Brain pericyte (primary cell): ENCODE data around the gene TRIOBP.
"Not testable (repeated sequence)": the region's sequence is repeated elsewhere in the genome, so short reads cannot be mapped to it uniquely, and the experiment has no call there.

Experiments
- DNase-seq: peaks from one replicate; pipeline ENCODE4 v3.0.0-alpha.2; 2012; ENCODE audit warnings: low read depth, low spot score

The TRIOBP gene

DNA sequence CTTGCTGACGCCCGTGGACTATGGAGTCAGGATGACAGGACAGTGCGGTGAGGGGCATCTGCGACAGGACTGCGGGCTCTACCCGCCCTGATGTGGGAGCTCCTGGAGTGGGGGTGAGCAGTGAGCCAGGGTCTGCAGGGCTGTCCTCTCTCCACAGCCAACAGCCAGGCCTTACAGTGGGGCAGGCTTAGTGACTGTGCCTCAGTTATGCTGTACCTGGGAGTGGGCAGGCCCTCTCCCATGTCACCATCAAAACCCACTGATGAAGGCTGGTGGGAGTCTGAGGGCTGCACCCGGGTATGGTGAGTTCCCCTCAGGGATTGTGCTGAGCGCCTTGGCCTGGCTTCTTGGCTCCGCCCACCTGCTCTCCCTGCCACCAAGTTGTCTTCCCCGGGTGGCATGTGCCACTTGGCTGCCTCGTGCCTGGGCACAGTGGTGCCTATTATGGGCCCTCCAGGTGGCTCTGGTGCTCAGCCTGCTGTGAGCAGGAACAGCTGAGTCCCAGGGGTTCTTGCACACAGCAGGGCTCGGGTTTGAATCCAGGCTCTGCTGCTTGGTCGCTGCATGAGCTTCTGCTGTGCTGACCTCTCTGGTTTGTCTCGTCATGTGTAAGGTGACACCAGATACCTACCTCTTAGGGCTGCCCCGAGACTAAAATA is 4.1 kb upstream of the TRIOBP start:
- DNase-seq = no peak

DNA sequence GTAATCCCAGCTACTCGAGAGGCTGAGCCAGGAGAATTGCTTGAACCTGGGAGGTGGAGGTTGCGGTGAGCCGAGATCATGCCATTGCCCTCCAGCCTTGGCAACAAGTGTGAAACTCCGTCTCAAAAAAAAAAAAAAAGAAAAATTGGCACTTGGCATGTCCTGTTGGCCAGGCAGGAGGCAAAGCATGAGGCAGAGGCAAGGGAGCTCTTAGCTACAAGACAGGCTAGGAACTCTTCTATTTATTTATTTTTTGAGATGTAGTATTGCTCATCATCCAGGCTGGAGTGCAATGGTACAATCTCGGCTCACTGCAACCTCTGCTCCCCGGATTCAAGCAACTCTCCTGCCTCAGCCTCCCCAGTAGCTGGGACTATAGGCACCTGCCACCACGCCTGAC is 2.7 kb upstream of the TRIOBP start:
- not testable (repeated sequence) for DNase-seq

DNA sequence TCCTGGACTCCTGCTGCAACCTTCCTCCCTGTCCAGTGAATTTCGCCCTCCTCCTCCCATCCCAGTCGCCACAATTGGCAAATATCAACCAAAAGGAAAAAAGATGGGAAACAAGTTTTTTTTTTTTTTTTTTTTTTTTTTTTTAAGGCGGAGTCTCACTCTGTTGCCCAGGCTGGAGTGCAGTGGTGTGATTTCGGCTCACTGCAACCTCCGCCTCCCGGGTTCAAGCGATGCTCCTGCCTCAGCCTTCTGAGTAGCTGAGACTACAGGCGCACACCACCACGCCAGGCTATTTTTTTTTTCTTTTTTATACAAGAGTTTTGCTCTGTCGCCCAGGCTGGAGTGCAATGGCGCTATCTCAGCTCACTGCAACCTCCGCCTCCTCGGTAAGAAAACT is 590 bp upstream of the TRIOBP start:
- not testable (repeated sequence) for DNase-seq

DNA sequence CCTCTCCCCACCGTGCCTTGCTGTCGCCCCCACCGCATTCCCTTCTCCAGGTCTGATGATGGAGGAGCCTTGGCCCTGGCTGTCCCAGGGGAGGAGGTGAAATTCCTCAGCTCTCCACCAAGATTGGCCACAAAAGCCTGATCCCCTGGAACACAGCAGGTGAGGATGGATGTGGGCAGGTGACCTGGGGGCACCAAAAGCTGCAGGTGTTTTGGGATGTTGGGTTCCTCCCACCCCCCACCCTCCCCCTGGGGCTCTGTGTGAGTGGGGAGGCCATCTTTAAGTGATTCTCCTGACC is 639 bp downstream of the TRIOBP start:
- no peak for DNase-seq

DNA sequence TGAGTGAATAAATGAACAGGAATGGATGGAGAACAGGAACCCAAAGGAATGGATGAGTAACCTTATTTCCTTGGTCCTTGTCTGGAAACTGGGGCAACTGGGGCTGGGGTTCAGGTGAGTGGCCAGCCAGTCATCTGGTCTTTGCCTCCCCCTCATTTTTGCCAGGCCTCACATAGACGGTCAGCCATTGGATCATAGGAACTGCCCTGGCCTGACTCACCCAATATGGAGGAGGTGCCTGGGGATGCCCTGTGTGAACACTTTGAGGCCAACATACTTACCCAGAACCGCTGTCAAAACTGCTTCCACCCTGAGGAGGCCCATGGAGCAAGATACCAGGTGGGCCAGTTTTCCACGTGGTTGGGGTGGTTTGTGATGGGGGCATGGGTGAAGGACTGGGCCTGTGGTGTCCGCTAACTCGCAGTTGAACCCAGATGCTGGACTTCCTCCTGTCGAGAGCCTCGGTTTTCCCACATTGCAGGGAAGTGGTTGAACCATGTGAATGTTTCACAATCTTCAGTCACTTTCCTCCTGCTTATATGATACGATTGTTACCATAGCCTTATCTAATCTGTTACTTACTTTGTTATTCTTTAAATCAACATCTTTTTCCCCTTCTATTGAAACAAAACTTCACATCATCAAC is 4.4 kb downstream of the TRIOBP start:
- DNase-seq = no peak

DNA sequence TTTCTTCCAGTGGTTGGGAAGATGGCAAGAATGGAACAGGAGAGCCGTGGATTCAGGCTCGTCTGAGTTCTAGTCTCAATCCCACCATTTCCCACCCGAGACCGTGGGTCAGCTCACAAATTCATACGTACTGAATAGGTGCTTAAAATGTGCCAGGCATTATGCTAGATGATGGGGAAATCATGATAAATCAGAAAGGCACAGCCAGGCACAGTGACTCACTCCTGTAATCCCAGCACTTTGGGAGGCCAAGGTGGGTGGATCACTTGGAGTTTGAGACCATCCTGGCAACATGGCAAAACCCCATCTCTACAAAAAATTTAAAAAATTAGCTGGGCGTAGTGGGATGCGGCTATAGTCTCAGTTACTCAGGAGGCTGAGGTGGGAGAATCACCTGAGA is 7.1 kb downstream of the TRIOBP start:
- DNase-seq = no peak

DNA sequence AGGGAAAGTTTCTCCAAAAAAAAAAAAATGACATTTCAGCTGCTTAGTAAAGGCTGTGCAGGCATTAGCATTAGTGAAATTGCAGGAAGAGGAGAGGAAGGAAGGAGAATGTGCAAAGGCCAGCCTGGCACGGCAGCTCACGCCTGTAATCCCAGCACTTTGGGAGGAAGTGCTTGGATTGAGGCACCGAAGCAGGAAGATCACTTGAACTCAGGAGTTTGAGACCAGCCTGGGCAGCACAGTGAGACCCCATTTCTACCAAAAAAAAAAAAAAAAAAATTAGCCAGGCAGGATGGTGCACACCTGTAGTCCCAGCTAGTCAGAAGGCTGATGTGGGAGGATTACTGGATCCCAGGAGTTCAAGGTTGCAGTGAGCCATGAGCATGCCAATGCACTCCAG is 7.8 kb downstream of the TRIOBP start:
- no peak for DNase-seq

DNA sequence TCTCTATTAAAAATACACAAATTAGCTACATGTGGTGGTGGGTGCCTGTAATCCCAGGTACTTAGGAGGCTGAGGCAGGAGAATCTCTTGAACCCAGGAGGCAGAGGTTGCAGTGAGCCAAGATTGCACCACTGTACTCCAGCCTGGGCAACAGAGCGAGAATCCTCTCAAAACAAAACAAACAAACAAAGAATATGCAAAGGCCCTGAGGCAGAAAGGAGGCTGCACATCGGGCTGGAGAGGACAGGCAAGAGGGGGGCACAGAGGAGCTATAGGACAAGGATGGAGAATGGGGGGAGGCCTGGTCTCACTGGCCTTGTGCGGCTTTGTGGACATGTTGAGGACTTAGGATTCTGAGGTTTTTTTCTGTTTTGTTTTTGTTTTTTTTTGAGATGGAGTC is 8.4 kb downstream of the TRIOBP start:
- DNase-seq = no peak

DNA sequence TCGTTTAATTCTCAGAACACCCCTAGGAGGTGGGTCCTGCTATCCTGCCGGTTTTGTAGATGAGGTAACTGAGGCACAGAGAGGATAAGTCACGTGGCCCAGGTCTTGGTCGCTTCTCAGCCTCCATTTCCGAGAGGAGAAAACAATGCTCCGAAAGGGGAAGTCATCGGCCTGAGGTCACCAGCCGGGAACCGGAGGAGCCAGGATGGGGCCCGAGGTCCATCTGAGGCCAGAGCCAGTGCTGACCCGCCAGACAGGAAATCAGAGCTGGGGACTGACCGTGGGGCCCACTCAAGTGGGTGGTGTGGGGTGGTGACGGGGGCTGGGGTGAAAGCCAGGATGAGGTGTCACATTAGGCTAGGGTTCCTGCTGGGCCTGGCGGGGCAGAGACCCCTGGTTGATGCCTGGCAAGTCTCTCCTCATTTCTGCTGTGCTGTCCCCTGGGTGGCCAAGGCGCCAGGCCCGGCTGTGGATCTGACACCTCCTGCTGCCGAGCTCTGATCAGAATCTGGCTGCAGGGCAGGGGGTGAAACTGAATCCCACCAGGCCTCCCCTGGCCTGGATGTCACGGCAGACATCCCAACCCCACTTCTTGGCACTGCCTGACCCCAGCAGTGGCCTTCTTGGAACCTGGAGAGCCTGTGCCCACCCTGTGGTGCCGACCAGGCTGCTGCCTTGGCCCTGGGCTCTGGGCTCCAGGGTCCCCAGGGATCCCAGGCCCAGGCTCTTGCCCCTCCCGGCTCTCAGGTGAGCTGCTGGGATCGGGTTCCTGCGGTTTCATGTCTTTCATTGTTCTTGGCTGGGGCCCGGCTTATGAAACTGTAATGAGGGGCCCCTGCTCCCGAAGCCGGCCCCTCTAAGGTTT is 12.0 kb downstream of the TRIOBP start:
- DNase-seq = no peak

DNA sequence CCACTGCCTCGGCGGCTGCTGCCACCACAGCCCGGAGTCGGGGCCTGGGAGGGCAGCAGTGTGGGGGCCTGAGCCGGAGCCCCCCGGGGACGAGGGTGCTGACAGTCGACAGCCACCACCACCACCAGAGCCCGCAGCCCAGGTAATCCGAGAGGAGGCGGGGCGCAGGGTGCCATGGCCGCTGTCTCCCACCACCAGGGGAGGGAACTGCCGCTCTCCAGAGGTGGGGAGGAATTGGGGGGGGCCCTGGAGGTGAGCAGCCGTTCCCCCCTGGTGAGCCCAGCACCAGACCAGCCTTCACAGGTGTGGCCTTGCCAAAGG is 12.6 kb downstream of the TRIOBP start:
- no peak for DNase-seq

DNA sequence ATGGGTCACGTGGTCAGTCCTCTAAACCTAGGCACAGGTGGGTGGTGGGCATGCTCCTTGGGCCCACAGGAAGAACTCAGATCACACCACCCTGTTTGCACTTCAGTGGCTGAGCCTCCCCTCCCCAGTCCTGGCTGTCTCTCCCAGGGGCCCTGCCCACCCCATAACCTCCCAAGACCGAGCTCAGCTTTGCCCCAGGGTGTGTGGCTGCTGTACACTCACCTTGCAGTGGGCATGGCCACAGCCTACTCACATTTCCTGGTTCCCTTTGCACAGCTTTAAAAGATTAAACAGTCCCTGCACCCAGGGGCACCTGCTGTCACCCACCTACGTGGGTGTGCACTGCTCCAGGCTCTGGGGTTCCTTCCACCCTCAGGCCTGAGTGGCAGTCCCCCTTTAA is 13.8 kb downstream of the TRIOBP start:
- no peak for DNase-seq

DNA sequence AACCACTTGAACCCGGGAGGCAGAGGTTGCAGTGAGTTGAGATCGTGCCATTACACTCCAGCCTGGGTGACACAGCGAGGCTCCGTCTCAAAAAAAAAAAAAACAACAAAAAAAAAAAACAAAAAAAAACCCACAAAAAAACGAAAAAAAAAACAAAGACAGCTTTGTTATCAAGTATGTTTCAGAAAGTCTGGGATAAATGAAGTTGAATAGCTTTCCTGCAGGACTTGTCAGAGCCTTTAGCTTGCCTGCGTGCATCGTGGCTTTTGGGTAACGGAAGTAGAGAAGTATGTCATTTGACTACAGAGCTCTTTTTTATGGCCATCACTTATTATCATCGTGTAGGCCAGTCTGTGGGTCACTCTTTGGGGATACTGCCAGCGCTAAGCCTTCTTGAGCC is 14.6 kb downstream of the TRIOBP start:
- DNase-seq = no peak

DNA sequence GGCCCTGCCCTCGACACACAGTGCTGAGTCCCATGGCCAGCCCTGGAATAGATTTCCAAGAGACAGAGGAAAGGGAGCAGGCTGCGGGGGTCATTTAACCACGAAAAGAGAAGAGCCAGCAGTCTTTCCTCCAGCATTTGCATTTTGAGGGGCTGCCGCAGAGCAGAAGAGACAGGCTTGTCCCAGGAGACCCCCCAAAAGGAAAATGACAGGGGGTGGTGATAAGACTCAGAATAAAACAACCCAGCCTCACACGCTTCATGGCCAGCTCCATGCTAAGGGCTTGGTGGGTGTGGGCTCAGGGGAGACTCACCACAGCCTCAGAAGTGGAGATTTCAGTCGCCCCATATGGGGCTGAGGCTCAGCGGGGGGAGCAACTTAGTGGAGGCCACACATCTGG is 16.9 kb downstream of the TRIOBP start:
- DNase-seq = no peak

DNA sequence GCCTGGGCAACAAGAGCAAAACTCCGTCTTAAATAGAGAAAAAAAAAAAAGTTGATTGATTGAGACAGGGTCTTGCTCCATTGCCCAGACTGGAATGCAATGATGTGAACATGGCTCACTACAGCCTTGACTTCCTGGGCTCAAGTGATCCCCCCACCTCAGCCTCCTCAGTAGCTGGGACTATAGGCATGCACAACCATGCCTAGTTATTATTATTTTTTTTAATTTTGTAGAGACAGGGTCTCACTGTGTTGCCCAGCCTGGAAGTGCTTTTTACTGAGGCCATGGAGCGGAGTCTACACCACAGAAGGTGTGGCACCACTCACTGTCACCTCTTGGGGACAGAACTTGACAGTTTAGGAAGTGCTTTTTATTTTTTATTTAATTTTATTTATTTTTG is 17.8 kb downstream of the TRIOBP start:
- DNase-seq = no peak

DNA sequence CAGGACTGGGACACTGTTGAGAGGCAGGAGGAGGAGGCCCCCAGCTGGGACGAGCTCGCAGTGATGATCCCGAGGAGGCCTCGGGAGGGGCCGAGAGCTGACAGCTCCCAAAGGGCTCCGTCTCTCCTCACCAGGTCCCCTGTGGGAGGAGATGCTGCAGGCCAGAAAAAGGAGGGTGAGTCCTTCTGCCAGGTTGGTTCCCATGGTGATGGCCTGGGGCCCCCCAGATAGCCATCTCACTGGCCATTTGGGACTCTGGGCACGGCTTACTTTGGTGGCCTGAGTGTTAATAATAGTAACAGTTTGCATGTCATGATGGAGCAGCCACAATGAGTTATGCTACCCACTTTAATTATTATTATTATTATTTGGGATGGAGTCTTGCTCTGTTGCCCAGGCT is 18.9 kb downstream of the TRIOBP start:
- no peak for DNase-seq

DNA sequence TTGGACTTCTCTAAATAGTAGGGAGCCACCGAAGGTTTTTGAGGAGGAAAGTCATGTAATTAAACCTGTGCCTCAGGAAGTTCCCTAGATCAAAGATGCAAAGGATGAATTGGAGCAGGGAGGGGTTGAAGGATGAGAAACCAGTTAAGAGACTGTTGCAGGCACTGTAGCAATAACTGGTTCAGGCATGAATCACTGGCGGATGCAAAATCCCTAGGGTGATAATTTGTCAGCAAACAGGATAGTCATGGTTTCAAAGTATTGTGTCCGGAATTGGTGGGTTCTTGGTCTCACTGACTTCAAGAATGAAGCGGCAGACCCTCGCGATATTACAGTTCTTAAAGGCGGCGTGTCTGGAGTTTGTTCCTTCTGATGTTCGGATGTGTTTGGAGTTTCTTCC is 19.9 kb downstream of the TRIOBP start:
- no peak for DNase-seq

DNA sequence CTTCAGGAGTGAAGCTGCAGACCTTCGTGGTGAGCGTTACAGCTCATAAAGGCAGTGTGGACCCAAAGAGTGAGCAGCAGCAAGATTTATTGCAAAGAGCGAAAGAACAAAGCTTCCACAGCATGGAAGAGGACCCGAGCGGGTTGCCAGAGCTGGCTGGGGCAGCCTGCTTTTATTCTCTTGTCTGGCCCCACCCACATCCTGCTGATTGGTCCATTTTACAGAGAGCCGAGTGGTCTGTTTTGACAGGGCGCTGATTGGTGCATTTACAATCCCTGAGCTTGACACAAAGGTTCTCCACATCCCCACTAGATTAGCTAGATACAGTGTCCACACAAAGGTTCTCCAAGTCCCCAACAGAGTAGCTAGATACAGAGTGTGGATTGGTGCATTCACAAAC is 20.4 kb downstream of the TRIOBP start:
- not testable (repeated sequence) for DNase-seq

DNA sequence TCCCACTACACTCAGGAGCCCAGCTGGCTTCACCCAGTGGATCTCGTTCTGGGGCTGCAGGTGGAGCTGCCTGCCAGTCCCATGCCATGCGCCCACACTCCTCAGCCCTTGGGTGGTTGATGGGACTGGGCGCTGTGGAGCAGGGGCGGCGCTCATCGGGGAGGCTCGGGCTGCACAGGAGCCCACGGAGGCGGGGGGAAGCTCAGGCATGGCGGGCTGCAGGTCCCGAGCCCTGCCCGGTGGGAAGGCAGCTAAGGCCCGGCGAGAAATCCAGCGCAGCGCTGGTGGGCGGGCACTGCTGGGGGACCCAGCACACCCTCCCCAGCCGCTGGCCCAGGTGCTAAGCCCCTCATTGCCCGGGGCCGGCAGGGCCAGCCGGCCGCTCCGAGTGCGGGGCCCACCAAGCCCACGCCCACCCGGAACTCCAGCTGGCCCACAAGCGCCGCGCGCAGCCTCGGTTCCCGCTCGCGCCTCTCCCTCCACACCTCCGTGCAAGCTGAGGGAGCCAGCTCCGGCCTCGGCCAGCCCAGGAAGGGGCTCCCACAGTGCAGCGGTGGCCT is 21.0 kb downstream of the TRIOBP start:
- DNase-seq = not testable (repeated sequence)

DNA sequence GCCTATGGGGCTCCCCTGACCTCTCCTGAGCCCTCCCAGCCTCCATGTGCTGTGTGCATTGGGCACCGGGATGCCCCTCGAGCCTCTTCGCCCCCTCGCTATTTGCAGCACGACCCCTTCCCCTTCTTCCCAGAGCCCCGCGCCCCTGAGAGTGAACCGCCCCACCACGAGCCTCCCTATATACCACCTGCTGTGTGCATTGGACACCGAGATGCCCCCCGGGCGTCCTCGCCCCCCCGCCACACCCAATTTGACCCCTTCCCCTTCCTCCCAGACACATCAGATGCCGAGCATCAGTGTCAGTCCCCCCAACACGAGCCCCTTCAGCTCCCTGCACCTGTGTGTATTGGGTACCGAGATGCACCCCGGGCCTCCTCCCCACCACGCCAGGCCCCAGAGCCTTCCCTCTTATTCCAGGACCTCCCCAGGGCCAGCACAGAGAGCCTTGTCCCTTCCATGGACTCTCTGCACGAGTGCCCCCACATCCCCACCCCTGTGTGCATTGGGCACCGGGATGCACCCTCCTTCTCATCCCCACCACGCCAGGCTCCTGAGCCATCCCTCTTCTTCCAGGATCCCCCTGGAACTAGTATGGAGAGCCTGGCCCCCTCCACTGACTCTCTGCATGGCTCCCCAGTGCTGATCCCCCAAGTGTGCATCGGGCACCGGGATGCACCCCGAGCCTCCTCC is 28.8 kb downstream of the TRIOBP start:
- no peak for DNase-seq

DNA sequence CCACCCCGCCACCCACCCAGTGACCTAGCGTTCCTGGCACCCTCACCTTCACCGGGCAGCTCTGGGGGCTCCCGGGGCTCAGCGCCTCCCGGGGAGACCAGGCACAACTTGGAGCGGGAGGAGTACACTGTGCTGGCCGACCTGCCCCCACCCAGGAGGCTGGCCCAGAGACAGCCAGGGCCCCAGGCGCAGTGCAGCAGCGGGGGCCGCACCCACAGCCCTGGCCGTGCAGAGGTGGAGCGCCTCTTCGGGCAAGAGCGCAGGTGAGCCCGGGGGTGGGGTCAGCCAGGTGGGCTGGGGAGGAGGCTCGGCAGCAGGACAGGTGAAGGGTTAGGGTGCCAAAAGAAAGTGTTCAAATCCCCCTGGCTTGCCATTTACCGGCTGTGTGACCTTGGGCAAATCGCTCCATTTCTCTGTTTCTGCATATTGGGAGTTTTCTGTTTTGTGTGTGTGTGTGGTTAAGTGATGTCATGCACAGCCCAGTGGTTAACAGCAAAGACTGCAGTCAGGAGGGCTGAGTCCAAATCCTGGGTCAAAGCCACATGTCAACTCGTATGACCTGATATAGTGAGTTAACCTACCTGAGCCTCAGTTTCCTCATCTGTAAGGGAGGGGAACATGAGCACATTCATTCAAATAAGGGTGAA is 29.5 kb downstream of the TRIOBP start:
- no peak for DNase-seq

DNA sequence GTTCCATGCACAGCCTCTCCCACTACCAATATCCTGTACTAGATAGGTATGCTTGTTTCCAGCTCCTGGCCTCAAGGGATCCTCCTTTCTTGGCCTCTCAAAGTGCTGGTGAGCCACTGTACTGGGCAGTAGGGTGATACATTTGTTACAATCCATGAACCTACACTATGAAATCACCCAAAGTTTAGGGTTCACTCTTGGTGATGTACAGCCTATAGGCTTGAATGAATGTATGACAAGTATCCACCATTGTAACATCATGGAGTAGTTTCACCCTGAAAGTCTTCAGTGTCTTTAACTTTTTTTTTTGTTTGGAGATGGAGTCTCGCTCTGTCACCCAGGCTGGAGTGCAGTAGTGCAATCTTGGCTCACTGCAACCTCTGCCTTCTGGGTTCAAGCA is 31.8 kb downstream of the TRIOBP start:
- no peak for DNase-seq
